Liver (tissue), 3 donors: ENCODE data around the gene CDC42EP1.

ENCODE experiments used
- CTCF ChIP-seq: fragments of 150-350 bp; IDR thresholded peaks from 2 replicates; pipeline ENCODE4 v1.5.1; 2017; ENCODE audit warnings: improper control_type of control experiment, low read depth, low read length; ENCODE audit not compliant: missing input control
- GABPA ChIP-seq, 2 donors: IDR thresholded peaks in 1 of 2; conservative IDR thresholded peaks in 1 of 2; 2 replicates each; pipeline ENCODE4 v1.6.1; 2016; ENCODE audit warnings: antibody characterized with exemption in 2 of 2, mild to moderate bottlenecking in 1 of 2, moderate library complexity in 1 of 2
- RAD21 ChIP-seq, 2 donors: IDR thresholded peaks; 2 replicates each; pipeline ENCODE4 v1.6.1; 2016; ENCODE audit warnings: antibody characterized with exemption in 2 of 2, mild to moderate bottlenecking in 2 of 2
- RXRA ChIP-seq, 2 donors: IDR thresholded peaks; 2 replicates each; pipeline ENCODE4 v1.6.1; 2017 to 2018; ENCODE audit warnings: antibody characterized with exemption in 2 of 2, mild to moderate bottlenecking in 1 of 2
- SP1 ChIP-seq: IDR thresholded peaks from 2 replicates; pipeline ENCODE4 v1.6.1; 2018; ENCODE audit warnings: antibody characterized with exemption, mild to moderate bottlenecking
- TAF1 ChIP-seq: conservative IDR thresholded peaks from 2 replicates; pipeline ENCODE4 v1.6.1; 2016; ENCODE audit warnings: antibody characterized with exemption, mild to moderate bottlenecking
- YY1 ChIP-seq: IDR thresholded peaks from 2 replicates; pipeline ENCODE4 v1.6.1; 2016; ENCODE audit warnings: antibody characterized with exemption, mild to moderate bottlenecking
- TF ChIP-seq, protein P1 (sequence below): IDR thresholded peaks from 2 replicates; pipeline ENCODE4 v1.6.1; 2016; ENCODE audit warnings: antibody characterized with exemption, mild to moderate bottlenecking
- donor health status: healthy.
- donor health status: healthy.

- TF ChIP-seq GABPA (IDR thresholded peaks at IDR 0.05 in 1 of 2, conservative IDR thresholded peaks at IDR 0.05 in 1 of 2): no peak
- no peak for TF ChIP-seq CTCF
- TF ChIP-seq, protein P1, sequence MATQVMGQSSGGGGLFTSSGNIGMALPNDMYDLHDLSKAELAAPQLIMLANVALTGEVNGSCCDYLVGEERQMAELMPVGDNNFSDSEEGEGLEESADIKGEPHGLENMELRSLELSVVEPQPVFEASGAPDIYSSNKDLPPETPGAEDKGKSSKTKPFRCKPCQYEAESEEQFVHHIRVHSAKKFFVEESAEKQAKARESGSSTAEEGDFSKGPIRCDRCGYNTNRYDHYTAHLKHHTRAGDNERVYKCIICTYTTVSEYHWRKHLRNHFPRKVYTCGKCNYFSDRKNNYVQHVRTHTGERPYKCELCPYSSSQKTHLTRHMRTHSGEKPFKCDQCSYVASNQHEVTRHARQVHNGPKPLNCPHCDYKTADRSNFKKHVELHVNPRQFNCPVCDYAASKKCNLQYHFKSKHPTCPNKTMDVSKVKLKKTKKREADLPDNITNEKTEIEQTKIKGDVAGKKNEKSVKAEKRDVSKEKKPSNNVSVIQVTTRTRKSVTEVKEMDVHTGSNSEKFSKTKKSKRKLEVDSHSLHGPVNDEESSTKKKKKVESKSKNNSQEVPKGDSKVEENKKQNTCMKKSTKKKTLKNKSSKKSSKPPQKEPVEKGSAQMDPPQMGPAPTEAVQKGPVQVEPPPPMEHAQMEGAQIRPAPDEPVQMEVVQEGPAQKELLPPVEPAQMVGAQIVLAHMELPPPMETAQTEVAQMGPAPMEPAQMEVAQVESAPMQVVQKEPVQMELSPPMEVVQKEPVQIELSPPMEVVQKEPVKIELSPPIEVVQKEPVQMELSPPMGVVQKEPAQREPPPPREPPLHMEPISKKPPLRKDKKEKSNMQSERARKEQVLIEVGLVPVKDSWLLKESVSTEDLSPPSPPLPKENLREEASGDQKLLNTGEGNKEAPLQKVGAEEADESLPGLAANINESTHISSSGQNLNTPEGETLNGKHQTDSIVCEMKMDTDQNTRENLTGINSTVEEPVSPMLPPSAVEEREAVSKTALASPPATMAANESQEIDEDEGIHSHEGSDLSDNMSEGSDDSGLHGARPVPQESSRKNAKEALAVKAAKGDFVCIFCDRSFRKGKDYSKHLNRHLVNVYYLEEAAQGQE: no peak
- TF ChIP-seq SP1: no peak
- TF ChIP-seq RAD21 (IDR thresholded peaks at IDR 0.05): no peak
- TF ChIP-seq TAF1: no peak
- no peak for TF ChIP-seq YY1
- no peak for TF ChIP-seq RXRA (IDR thresholded peaks at IDR 0.05)
Measured at GRCh38 chr22:37511395-37512104, 48.7 kb upstream of the CDC42EP1 start.
